UCSD-AML1 (cell line): ENCODE results near the gene SPAG17.
A peak's percentile ranks its signal among the peaks of the same experiment; 100 is the strongest.

Experiments
- DNase-seq: peaks from one replicate; lab custom pipeline; 2025; ENCODE audit not compliant: unreplicated experiment; lab: John Stamatoyannopoulos, UW

The SPAG17 gene

DNA sequence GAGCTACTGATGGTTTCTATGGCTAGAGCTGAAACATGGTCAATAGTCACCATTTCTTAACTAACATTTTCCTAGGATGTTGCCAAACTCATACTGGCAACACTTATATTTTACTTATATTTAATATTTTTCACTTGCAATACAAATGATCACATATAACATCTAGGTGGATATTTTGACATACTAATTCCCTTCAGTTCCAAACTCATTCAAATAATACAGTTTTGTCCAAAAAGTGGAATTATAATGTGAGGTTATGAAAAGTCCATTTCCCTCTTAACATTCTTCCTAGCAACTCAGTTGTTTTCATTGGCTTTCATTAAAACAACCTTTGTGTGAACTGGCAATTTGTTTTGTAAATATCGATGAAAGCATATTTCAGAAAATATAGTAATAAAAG lies 16.0 kb downstream of the SPAG17 start:
- no peak for DNase-seq

DNA sequence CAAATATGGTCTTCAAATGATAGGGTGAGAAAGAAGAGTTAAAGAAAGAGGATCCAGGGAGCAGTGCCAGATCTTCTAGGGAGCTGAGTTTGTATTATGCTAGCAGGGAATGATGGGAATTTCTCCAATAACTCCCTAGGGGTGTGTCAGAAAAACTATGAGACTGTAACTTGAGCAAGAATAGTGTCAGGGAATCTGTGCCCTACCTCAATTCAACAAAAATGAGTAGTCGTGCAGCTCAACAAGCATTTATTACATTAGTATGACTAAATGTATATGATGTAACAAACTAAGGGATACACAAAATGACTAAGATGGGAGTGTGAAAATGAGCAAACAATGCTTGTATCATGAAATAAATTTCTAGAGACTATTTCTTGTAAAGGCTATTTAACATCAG lies 24.2 kb downstream of the SPAG17 start:
- DNase-seq: no peak

DNA sequence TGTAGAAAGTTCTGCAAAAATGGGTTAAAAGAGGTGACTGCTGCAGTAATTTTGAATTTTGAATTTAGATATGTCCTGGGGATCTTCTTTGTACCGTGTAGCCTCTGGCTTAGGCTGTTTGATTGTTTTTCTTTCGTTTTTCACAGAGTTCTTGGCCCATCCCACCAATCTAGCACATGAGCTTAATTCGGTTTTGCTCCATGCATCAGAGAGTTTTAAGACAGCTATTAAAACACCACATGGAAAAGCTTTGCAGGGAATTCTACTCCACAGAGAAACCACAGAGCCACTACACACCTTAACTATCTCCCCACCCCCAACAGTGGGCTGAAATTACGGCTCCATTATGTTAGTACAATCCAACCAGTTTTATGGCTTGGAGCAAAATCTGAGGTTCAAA lies 25.5 kb downstream of the SPAG17 start:
- no peak for DNase-seq

DNA sequence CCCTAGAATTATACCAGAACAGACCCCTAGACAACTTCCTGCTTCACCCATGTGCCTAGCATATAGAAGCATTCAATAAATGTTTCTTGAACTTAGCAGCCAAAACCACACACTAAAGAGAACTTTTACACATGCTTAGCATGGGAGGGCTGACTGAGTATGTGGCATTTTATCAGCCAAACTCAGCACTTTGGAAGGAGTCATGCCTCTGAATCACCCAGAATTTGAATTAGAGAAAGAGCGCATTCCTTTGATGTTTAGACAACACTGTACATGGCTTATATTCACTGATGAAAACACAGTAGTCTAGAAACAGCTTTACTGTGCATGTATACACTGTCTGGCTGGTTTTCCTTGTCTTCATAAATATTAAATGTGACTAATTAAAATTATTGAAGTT lies 26.1 kb downstream of the SPAG17 start:
- DNase-seq: no peak

DNA sequence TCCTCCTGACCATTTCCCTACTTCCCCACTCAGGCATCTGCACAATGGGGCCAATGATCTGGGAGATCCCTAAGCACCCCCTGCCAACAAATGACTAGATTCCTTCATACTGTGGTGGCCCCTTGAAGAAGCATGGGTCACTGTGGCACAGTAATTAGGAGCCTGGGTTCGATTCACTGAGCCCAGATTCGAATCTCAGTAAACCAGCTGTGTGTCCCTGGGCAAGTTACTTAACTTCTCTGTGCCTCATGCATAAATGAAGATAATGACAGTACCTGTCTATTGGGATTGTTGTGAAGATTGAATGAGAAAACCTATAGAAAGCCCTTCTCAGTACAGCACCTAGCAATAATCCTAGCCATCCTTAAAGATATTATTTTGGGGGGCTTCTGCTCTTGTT lies 27.5 kb downstream of the SPAG17 start:
- no peak for DNase-seq

DNA sequence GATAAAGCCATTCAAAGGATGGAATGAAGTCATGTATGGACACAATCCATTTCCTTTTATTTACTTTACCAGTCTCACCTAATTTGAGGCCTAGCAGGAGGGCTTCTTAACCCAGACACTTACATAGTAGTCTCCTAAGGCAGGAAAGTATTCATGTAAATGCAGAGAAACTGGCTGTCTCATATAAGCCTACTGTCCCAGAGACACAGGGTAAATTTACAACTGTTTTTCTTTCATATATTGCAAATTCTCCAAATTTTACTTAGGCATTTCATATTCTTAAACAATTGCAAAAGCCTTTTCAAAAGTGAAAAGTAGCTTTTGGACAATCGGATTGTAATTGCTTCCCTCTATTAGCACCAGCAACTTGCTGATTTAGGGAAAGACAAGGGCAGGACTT lies 29.9 kb downstream of the SPAG17 start:
- DNase-seq: no peak

DNA sequence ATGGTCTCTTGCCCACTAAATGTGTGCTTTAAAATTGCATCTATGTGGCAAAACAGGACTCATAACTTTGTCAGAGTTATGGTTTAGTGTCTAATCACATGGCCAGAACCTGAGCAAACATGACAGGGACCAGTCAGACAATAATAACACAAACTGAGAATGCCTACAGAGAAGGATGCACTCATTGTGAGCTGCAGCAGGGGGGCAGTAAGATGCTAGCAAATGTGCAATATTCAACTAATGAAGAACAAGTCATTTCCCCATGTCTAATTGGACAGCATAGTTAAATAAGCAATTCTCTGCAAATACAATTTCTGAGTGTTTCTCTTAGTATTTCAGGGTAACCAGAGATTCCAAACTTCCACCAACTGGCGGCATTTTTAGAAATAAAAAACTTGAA lies 30.8 kb downstream of the SPAG17 start:
- no peak for DNase-seq

DNA sequence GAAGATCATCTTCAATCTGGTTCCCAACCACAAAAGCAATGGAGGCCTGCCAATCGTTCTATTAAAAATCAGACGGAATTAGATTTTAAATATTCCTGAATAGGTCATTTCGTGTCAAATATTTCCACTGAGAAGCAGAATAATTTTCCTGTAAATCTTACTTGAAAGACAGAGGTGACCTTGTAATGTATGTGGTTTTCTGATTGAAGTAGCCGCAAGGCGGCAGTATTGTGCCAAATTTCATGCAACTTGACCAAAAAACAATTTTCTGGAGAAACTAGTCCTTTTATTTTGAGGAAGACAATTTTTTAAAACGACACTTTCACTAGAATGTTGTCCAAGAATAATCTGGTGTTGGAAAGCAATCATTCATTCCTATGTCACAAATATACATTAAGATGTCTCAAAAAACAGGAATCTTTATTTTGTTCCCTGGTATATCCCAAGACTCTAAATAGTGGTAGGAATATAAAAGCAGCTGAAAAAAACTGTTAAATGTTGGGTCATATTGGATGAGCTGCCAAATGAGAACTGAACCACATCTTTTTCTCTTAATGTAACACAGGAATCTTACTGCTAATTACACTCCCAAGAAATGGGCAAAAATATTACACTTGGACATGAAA lies 33.6 kb downstream of the SPAG17 start:
- peak; percentile 27 for DNase-seq

DNA sequence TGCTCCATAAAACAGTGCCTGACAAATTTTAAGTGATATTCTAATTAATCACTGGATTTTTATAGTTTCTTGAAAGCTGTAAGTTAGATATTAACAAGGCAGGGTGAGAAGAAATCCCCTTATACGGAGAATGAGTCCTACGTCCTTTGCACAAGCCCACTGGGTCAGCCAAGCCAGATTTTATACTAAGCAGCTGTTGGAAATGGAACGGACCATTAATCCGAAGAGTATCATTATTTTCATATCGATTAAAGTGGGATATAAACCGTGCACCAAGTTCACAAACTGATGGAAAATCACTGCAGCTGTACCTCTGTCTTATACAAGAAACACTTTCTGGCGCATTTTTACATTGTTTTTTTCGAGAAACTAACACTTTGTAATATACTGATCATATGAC lies 35.2 kb downstream of the SPAG17 start:
- no peak for DNase-seq

DNA sequence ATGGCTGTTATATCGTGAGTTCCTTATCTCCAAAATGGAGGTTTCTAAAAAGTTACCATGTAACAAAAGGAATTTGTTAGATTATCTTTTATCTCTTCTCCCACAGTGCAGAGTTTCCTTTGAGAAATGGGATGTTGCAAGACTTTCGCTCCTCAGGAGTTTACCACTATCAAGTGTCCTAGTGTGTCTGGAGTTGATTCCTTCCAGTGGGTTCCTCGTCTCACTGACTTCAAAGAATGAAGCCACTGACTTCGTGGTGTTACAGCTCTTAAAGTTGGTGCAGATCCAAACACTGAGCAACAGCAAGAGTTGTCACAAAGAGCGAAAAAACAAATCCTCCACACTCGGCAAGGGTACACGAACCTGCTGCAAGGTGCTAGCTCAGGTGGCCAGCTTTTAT lies 37.0 kb downstream of the SPAG17 start:
- DNase-seq: no peak

DNA sequence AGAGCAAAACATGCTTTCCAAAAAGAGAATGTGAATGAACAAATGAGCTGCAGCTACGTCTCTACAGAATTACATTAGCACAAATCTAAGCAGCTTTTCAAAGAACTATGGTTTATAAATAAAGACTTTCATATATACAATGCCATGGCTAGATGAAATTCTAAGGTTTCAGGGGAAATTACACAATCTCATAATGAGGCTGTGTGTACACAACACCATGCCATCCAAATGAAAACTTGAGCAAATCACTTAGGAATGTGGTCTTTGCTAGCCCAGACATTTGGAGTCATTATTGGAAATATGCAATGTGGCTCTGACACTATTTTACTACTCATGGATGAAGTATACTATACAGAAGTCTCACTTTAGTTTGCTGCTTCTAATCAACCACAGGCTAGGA lies 37.5 kb downstream of the SPAG17 start:
- no peak for DNase-seq

DNA sequence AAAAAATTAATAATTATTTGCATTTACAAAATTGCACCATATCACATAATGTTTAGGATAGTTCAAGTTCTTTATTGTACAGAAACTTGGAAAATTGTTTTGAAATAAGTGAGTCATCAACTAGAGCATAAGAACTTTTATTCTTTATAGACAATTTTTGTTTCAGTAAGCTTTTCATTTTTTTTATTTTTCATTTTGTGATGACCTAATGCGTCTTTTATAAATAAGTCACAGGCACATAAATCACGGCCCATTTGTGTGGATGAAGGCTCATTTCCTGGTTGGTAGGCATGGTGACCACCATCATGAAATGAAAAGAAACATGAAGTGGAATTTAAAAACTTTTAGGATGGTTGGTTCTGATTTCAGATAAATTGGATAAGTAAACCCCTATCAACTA lies 39.3 kb downstream of the SPAG17 start:
- no peak for DNase-seq

DNA sequence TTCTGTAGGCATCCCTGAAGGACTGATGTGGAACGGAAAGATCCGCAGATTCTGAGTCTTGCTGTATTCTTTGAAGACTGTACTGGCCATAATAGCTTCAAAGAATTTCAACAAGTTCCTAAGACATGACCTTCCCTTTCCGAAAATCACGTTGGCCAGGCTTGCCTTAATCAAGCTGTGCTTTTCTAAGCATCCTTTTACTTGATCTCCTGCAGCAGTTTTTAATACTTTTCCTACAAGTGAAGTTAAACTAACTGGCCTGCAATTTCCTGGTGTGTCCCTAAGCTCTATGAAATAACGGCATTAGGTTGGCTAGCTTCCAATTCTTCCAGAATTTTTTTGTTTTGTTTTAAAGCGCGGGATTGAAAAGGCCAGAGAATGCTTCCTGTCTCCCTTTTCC lies 40.3 kb downstream of the SPAG17 start:
- DNase-seq: no peak

DNA sequence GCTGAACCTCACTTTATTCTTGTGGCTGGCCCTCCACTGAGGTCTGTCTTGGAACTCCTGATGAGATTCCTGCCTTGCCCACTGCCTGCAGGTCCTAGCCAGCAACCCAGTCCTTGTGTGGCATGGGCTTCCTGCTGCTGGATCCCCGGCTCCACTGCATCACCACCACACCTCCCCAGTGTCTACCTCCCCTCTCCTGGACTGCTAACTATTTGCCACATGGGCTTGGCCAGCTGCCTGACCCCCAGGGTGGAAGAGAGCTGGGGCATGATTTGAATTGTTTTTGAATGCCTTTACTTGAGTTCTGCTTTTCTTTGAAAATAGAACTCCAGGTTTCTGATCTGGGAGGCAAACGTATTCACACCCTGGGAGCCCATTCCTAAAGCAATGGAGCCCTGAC lies 41.2 kb downstream of the SPAG17 start:
- DNase-seq: no peak

DNA sequence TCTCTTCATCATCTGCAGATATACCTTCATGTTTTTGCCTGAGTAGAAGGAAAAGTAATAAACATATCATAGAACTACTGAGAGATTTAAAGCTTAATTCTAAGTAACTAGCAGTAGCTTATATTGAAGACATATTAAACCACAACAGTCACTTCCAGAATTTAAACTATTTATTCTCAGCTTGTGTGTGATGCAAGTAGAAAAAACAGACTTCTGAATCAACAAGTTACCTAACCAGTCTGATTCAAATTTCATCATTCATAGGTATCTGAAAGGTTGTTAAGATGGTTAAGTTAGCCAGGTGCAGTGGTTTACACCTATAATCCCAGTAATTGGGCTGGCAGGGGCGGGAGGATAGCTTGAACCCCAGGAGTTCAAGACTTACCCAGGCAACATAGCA lies 41.9 kb downstream of the SPAG17 start:
- no peak for DNase-seq

DNA sequence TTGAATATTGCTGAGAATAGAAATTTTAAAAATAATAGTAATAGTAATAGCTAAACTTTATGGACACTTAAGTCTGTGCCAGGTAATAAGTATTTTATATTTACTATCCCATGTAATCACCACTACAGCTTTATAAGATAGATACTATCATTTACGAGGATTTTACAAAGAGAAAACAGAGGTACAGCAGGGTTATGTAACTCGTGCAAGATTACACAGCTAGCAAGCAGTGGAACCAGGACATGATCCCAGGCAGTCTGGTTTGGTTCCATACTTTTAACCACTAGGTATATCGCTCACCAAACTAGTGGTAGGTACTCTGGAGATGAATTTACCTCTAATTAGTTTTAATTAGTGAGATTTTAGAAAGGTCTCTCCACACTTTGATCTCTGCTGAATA lies 42.5 kb downstream of the SPAG17 start:
- no peak for DNase-seq

DNA sequence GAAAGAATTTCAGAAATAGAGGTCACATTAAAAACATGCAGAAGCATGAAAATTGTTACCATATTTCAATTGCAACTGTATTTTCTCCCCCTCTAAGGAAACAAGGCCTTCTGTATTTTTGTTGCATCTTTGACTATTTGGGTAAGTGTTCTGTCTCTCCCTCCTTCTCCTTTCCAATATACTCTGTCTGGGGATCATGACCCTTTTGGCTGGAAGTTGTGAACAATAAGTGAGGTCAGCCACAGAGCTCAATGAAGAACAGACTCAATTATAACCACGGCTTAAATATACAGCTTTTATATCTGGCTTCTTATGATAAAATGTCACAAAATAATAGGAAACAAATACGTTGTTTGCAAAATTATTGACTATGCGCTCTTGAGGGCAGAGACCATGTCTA lies 47.1 kb downstream of the SPAG17 start:
- no peak for DNase-seq

DNA sequence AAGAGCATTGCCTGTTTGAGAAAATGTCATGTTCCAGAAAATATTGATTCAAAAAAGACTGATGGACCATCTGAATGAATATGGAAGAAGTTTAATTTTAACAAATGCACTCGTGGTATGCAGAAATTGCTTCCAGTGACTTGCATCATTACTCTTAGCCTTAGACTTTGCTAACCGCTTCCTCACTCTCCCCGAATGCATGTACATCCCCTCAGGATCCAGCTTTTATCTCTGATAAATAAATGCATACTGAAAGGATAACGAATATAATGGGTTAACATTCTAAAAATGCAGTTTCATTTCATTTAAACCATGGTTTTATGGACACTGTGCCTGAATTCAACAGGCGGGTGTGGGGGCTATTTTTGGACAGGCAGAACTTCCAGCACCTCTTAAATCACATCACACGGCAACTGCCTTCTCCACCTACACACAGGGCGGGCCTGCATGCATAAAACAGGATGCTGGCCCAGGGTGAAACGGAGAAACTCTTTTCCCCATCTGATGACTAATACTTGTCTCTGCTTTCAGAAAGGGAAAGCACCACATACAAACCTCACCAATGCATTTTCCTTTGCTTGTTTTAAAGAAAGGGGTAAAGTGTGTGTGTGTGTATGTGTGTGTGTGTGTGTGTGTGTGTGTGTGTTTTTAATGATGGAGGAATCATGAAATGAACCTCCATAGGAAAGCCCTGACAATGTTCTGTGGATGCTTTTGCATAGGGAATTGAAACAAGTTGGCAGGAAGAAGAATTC lies 48.7 kb downstream of the SPAG17 start:
- DNase-seq: no peak

DNA sequence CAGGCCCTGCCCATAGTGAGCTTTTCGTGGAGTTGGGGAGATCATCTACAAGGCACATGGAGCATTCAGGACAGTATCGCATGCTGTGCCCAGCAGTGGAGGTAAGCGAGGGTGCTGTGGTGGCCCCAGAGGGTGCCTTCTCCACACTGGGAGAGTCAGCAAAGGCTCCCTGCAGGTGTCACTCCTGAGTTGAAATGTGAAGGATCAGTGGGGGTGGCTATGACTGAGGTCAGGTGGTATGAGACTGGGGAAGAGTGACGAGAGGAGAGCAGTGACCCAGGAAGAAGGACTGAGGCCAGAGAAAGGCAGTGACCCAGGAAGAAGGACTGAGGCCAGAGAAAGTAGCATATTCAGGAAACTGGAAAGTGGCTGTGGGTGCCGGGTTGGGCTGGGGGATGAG lies 53.0 kb downstream of the SPAG17 start:
- DNase-seq: no peak

DNA sequence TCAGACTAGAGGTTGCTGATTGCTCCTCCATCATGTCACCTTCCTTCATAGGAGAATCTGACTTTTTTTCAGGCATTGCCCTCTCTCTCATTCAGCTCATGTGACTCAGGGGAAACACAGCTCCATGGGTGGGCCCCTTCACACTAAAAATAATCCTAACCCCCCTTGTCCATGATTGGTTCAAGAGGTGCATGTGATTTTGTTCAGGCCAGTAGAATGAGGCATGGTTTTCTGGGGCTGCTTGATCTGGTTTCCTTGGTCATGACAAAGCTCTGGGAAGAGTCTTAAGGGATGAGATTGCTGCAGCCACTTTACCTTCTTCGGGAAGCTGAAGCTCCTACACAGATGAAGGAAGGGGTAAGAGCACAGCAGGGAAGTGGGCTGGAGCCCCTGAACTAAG lies 56.3 kb downstream of the SPAG17 start:
- no peak for DNase-seq

DNA sequence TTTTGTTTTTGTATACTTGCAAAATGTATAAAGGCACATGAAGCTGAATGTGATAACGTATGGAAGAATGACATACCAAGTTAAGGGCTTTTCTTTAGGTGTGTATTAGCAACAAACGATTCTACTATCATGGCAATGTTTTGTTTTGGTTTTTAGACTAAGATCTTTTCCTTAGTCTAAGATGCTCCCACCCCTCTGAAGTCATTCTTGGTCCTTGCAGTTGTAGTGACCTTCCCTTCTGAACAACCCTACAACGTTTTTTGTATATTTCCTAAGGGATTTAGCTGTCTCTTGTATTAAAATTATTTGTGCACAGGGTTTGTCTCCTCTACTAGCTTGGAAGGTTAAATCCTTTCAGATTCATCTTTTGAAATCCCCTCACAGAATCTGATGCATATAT lies 61.0 kb downstream of the SPAG17 start:
- DNase-seq: no peak

DNA sequence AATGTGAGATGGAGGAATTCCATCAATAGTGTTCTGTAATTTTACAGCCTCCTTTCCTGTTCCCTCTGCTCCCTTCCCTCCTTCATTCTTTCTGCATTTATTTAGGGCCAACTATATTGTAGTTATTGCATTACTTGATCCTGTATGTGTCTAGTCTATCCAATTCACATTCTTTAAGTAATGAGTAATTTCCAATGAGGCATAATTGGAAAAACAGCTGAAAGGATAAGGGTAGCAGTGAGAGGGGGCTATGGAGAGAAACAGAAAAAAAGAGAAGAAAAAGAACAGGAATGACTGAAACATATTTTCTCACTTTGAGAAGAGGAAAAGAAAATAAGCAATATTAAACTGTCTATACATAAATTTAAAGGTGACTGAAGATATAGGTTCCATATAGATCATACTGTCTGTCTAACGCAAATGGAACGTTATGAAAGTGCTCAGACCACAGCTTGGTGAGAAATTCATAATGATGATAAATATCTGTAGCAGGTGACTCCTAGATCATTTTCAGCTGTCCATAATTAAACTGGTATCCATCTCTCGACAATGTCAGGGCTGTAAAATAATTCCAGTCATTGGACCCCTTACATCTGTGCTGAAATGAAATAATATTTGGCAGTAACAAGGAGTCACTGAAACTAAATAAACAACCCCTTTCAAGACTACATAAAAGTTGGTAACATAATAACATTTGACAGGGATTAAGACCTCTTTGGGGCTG lies 61.8 kb downstream of the SPAG17 start:
- no peak for DNase-seq
